Measurements from ENCODE around the gene GPR6. TPM values are rescaled to one million over a fixed set of nuclear protein-coding genes. Genes with fewer than 3 reads are reported as not detected.

GPR6 gene
- total and polyA plus RNA-seq, 2 donors (not counting 3 experiments of a cell fraction or from before 2014, with no cell fraction given) = not detected

DNA sequence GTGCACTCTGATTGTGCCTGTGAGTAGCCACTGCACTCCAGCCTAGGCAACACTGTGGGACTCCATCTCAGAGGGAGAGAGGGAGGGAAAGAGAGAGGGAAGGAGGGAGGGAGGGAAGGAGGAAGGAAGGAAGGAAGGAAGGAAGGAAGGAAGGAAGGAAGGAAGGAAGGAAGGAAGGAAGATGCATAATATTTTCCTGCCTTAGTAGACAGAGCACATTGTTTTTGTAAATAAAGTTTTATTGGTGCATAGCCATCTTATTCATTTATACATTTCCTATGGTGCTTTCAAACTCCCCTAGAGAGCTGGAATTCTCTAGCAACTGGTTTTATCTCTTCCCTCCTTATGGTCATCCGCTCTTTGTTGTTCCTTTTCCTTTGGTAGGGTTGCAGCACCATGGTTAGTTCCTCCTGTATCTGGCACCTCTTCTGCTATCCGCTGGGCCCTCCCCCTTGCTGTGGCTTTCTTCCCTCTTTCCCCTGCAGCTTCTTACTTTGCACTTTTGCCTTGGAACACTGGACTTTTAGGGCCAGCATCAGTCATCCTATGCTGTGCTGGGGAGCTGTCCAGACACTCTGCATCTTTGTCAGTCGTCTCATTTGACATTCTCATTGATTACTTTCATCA lies 20.2 kb downstream of the GPR6 start:
- no peak overlapping the region for H2AFZ ChIP-seq (ENCODE audit: low read depth, low read length)
- no TSS peak for BruUV-seq (replicated peaks)

More for the DNA sequence above, 20.2 kb downstream of the GPR6 start:
- Histone ChIP-seq H3K36me3 (ENCODE audit: control insufficient read depth in 2 of 2, extremely low read depth in 1 of 2, insufficient read depth in 2 of 2, low read length in 2 of 2) (no peaks in the 10 kb centered on the region), H3K27ac (ENCODE audit: insufficient read depth, low read depth, low read length) (no peak overlapping the region), H3K9me3 (replicated peaks; ENCODE audit: control insufficient read depth, insufficient read depth, low read length) (no peaks in the 10 kb centered on the region), H3K9me1 (replicated peaks; ENCODE audit: control insufficient read depth, extremely low read depth, insufficient read depth, low read length) (no peaks in the 10 kb centered on the region), H3K4me1 (ENCODE audit: control insufficient read depth, extremely low read depth, insufficient read depth, low read length) (no peaks in the 10 kb centered on the region), H3K79me2 (ENCODE audit: control insufficient read depth, insufficient read depth, low read length) (no peaks in the 10 kb centered on the region), H4K20me1 (replicated peaks; ENCODE audit: control insufficient read depth, extremely low read depth, insufficient read depth, low read length) (no peaks in the 10 kb centered on the region), H3K27me3 (ENCODE audit: control insufficient read depth in 2 of 2, insufficient read depth in 2 of 2, low read length in 2 of 2) (peaks cover 0 to 2% of the 10 kb centered on the region in 2 experiments), H3K9ac (replicated peaks; ENCODE audit: extremely low read depth, insufficient read depth, low read length) (no peak overlapping the region), H3K4me3 (replicated peaks in 1 of 3; ENCODE audit: insufficient read depth in 1 of 3, low read depth in 1 of 3, low read length in 3 of 3) (no peak overlapping the region), H3K4me2 (ENCODE audit: insufficient read depth, low read length) (no peak overlapping the region)
- ChIA-PET POLR2A (no interaction called here), CTCF (no interaction called here)
- no peak for DNase-seq (ENCODE audit: low read depth, low spot score)
- TF ChIP-seq MYC (IDR thresholded peaks at IDR 0.05; ENCODE audit: low read depth, low read length) = no peak
- TF ChIP-seq MAX (IDR thresholded peaks at IDR 0.05; ENCODE audit: insufficient read depth, insufficient read length) = no peak
- no peak for TF ChIP-seq GATA2 (IDR thresholded peaks at IDR 0.05; ENCODE audit: insufficient read depth, insufficient read length, low read depth, low read length)
- no peak for TF ChIP-seq FOS (IDR thresholded peaks at IDR 0.05; ENCODE audit: borderline replicate concordance, insufficient read depth, low read length)
- TF ChIP-seq EZH2 (IDR thresholded peaks at IDR 0.05; ENCODE audit: borderline replicate concordance, low read depth, low read length, severe bottlenecking) = no peak
- no peak for TF ChIP-seq CTCF (IDR thresholded peaks at IDR 0.05; ENCODE audit: extremely low read depth in 1 of 2, insufficient read depth in 1 of 2, low read depth in 1 of 2, low read length in 2 of 2)
- TF ChIP-seq POLR2AphosphoS5 (IDR thresholded peaks at IDR 0.05; ENCODE audit: insufficient read depth, low read depth, low read length) = no peak
- TF ChIP-seq JUN (IDR thresholded peaks at IDR 0.05; ENCODE audit: borderline replicate concordance, insufficient read depth, insufficient read length, low read depth) = no peak
- no peak for TF ChIP-seq POLR2A (IDR thresholded peaks at IDR 0.05; ENCODE audit: low read depth, low read length)
- dilution Hi-C loops (cut with MboI; ENCODE audit: extremely low pct_ligation_motif_present, low sequenced_read_pairs) = no loop called here
- FAIRE-seq = no peak
- intact Hi-C loops (cut with micrococcal nuclease) = no loop called here
